IMR-90 (cell line): ENCODE results near the gene ACVR1B. TPM values are rescaled to one million over a fixed set of nuclear protein-coding genes. Genes with fewer than 3 reads are reported as not detected.

ENCODE experiments used
- ATAC-seq: fragments of 200-7000 bp; cut with Tn5 transposase; 2 replicates; pipeline ENCODE4 v1.9.1; 2020; ENCODE audit warnings: low read depth, mild to moderate bottlenecking, moderate library complexity
- BruUV-seq: library from RNA; stranded (reverse); fragments of 400-500 nt; replicated peaks from 2 replicates; lab custom pipeline; 2021; lab: Mats Ljungman, UMichigan
- CTCF ChIA-PET: fragments of 300-600 bp; formaldehyde crosslinking; extraction: SDS; loops from one replicate; lab custom pipeline; 2021; ENCODE audit warnings: antibody characterized with exemption; lab: Yijun Ruan, JAX
- POLR2A ChIA-PET: fragments of 300-600 bp; sonication (Branson Sonifier 250); formaldehyde crosslinking; loops from one replicate; lab custom pipeline; 2022; ENCODE audit warnings: antibody characterized with exemption; ENCODE audit not compliant: unreplicated experiment; lab: Charles Lee
- DNase-seq: peaks from one replicate; pipeline ENCODE4 v3.0.0; 2013
- H2AFZ ChIP-seq: replicated peaks from 2 replicates; pipeline ENCODE3; 2013; ENCODE audit warnings: low read length, mild to moderate bottlenecking; ENCODE audit not compliant: poor library complexity
- H2AK5ac ChIP-seq: 2 replicates; pipeline ENCODE4 v1.6.1; 2013; ENCODE audit warnings: low read depth, low read length, inconsistent platforms
- H2AK9ac ChIP-seq: replicated peaks from 2 replicates; pipeline ENCODE3; 2013; ENCODE audit warnings: mild to moderate bottlenecking, low read depth, low read length, moderate library complexity; ENCODE audit not compliant: poor library complexity
- H2BK120ac ChIP-seq: 2 replicates; pipeline ENCODE4 v1.6.1; 2013; ENCODE audit warnings: low read depth, low read length, inconsistent platforms
- H2BK15ac ChIP-seq: 3 replicates; pipeline ENCODE4 v1.6.1; 2013; ENCODE audit warnings: low read depth, low read length, inconsistent platforms
- H2BK20ac ChIP-seq: 2 replicates; pipeline ENCODE4 v1.6.1; 2013; ENCODE audit warnings: low read depth, mild to moderate bottlenecking, inconsistent platforms, low read length, moderate library complexity
- H2BK5ac ChIP-seq: 2 replicates; pipeline ENCODE4 v1.6.1; 2013; ENCODE audit warnings: mild to moderate bottlenecking, low read depth, low read length, inconsistent platforms; ENCODE audit not compliant: poor library complexity, severe bottlenecking
- H3K14ac ChIP-seq: replicated peaks from 2 replicates; pipeline ENCODE4 v1.6.1; 2013; ENCODE audit warnings: low read depth, low read length, inconsistent platforms
- H3K18ac ChIP-seq: 2 replicates; pipeline ENCODE4 v1.6.1; 2013; ENCODE audit warnings: low read depth, low read length, control low read depth
- H3K23ac ChIP-seq: 2 replicates; pipeline ENCODE4 v1.6.1; 2013; ENCODE audit warnings: low read depth, low read length, inconsistent platforms
- H3K27ac ChIP-seq: 2 replicates; pipeline ENCODE4 v1.5.1; 2013; ENCODE audit warnings: mild to moderate bottlenecking, control low read depth, low read length; ENCODE audit not compliant: insufficient read depth
- H3K27me3 ChIP-seq: 2 replicates; pipeline ENCODE4 v1.6.1; 2013; ENCODE audit warnings: low read length; ENCODE audit not compliant: control insufficient read depth, insufficient read depth
- H3K36me3 ChIP-seq: 2 replicates; pipeline ENCODE4 v1.6.1; 2013; ENCODE audit warnings: low read length, mixed read lengths; ENCODE audit not compliant: control insufficient read depth, insufficient read depth
- H3K4ac ChIP-seq: 2 replicates; pipeline ENCODE4 v1.6.1; 2013; ENCODE audit warnings: low read depth, low read length, inconsistent platforms
- H3K4me1 ChIP-seq: 2 replicates; pipeline ENCODE4 v1.6.1; 2013; ENCODE audit warnings: low read length, mixed read lengths; ENCODE audit not compliant: control insufficient read depth, insufficient read depth
- H3K4me2 ChIP-seq: 2 replicates; pipeline ENCODE4 v1.6.1; 2013; ENCODE audit warnings: low read depth, mild to moderate bottlenecking, control low read depth, low read length, moderate library complexity
- H3K4me3 ChIP-seq: 2 replicates; pipeline ENCODE4 v1.5.1; 2013; ENCODE audit warnings: low read depth, mild to moderate bottlenecking, control low read depth, low read length, moderate library complexity; ENCODE audit not compliant: insufficient read depth
- H3K56ac ChIP-seq: 2 replicates; pipeline ENCODE4 v1.6.1; 2013; ENCODE audit warnings: low read length, inconsistent platforms; ENCODE audit not compliant: insufficient read depth; ENCODE audit errors: extremely low read depth
- H3K79me1 ChIP-seq, 2 experiments: 2 replicates each; pipeline ENCODE4 v1.6.1; 2013; ENCODE audit warnings: low read length in 2 of 2, inconsistent platforms in 1 of 2, low read depth in 1 of 2
- H3K9ac ChIP-seq: 2 replicates; pipeline ENCODE4 v1.6.1; 2013; ENCODE audit warnings: low read depth, low read length, control low read depth
- H3K9me1 ChIP-seq: 2 replicates; pipeline ENCODE4 v1.6.1; 2013; ENCODE audit warnings: low read length, inconsistent platforms; ENCODE audit not compliant: insufficient read depth
- H3K9me3 ChIP-seq: 2 replicates; pipeline ENCODE4 v1.6.1; 2013; ENCODE audit warnings: low read length; ENCODE audit not compliant: control insufficient read depth, insufficient read depth
- H4K20me1 ChIP-seq: 2 replicates; pipeline ENCODE4 v1.6.1; 2013; ENCODE audit warnings: low read length, inconsistent platforms; ENCODE audit not compliant: insufficient read depth
- H4K5ac ChIP-seq: 2 replicates; pipeline ENCODE4 v1.6.1; 2013; ENCODE audit warnings: mild to moderate bottlenecking, low read depth, low read length, control low read depth
- H4K8ac ChIP-seq, 2 experiments: 2 replicates each; pipeline ENCODE4 v1.6.1; 2013; ENCODE audit warnings: low read depth in 2 of 2, low read length in 2 of 2, control low read depth in 1 of 2, inconsistent platforms in 1 of 2
- H4K91ac ChIP-seq: 2 replicates; pipeline ENCODE4 v1.6.1; 2013; ENCODE audit warnings: low read depth, low read length, inconsistent platforms; ENCODE audit not compliant: insufficient read depth
- BHLHE40 ChIP-seq: fragments of 150-350 bp; IDR thresholded peaks from 2 replicates; pipeline ENCODE4 v1.6.1; 2016; ENCODE audit warnings: mild to moderate bottlenecking, low read depth, low read length
- CEBPB ChIP-seq: IDR thresholded peaks from 2 replicates; pipeline ENCODE4 v1.6.1; 2012; ENCODE audit warnings: low read depth, low read length, improper control_type of control experiment
- CTCF ChIP-seq: conservative IDR thresholded peaks from 2 replicates; pipeline ENCODE4 v1.5.1; 2012; ENCODE audit warnings: mild to moderate bottlenecking, low read depth, low read length, improper control_type of control experiment
- FOS ChIP-seq: fragments of 150-350 bp; IDR thresholded peaks from 2 replicates; pipeline ENCODE4 v1.6.1; 2016; ENCODE audit warnings: low read depth, low read length
- MAFK ChIP-seq: IDR thresholded peaks from 2 replicates; pipeline ENCODE4 v1.6.1; 2012; ENCODE audit warnings: low read depth, low read length, improper control_type of control experiment
- MAZ ChIP-seq: IDR thresholded peaks from 2 replicates; pipeline ENCODE4 v1.6.1; 2012; ENCODE audit warnings: low read depth, mild to moderate bottlenecking, low read length, improper control_type of control experiment, moderate library complexity, borderline replicate concordance
- MXI1 ChIP-seq: IDR thresholded peaks from 2 replicates; pipeline ENCODE4 v1.6.1; 2012; ENCODE audit warnings: low read depth, mild to moderate bottlenecking, low read length, moderate library complexity, borderline replicate concordance
- NFE2L2 ChIP-seq: fragments of 150-350 bp; IDR thresholded peaks from 2 replicates; pipeline ENCODE4 v1.6.1; 2016; ENCODE audit warnings: low read depth, mild to moderate bottlenecking, low read length
- POLR2A ChIP-seq: IDR thresholded peaks from 2 replicates; pipeline ENCODE4 v1.6.1; 2012; ENCODE audit warnings: mild to moderate bottlenecking, low read depth, low read length
- RAD21 ChIP-seq: IDR thresholded peaks from 2 replicates; pipeline ENCODE4 v1.6.1; 2012; ENCODE audit warnings: low read length, improper control_type of control experiment
- RCOR1 ChIP-seq: IDR thresholded peaks from 2 replicates; pipeline ENCODE4 v1.6.1; 2012; ENCODE audit warnings: mild to moderate bottlenecking, low read length, improper control_type of control experiment; ENCODE audit not compliant: insufficient replicate concordance
- RFX5 ChIP-seq: IDR thresholded peaks from 2 replicates; pipeline ENCODE4 v1.8.0; 2012; ENCODE audit warnings: low read depth, mild to moderate bottlenecking, low read length, moderate library complexity
- SMC3 ChIP-seq: fragments of 150-350 bp; IDR thresholded peaks from 2 replicates; pipeline ENCODE4 v1.6.1; 2016; ENCODE audit warnings: low read depth, mild to moderate bottlenecking, antibody characterized with exemption, low read length, moderate library complexity
- WGBS, 2 experiments: methylation state at CpG; one replicate each; pipeline versions ENCODE4 v1.1.5 to v1.1.7; 2013; ENCODE audit warnings: missing lambda C conversion rate in 2 of 2; ENCODE audit not compliant: insufficient read length in 1 of 2; ENCODE audit errors: extremely low coverage in 2 of 2; 5-methylcytosine and 5-hydroxymethylcytosine counted together
- dilution Hi-C: fragments of 300-500 bp; cut with HindIII; formaldehyde crosslinking; loops from one replicate; pipeline ENCODE4 v1.14.3; 2018; ENCODE audit warnings: low sequenced_read_pairs; ENCODE audit not compliant: unreplicated experiment
- in situ Hi-C: fragments of 300-500 bp; cut with MboI; formaldehyde crosslinking; loops from 3 replicates; pipeline ENCODE4 v1.14.3; 2019; ENCODE audit warnings: low sequenced_read_pairs, inconsistent platforms, mixed read lengths
- intact Hi-C: fragments of 100-400 bp; cut with micrococcal nuclease; formaldehyde crosslinking; loops from 2 replicates; pipeline ENCODE4 v1.10.0; 2022
- polyA plus RNA-seq, 3 experiments: library from polyadenylated mRNA; depleted of rRNA; stranded (reverse); fragments of >200 nt; gene quantifications; 2 replicates each; pipeline ENCODE4 v1.2.3, GENCODE V29; 2012; ENCODE audit warnings: low replicate concordance in 1 of 3
- total RNA-seq: library from RNA; depleted of rRNA; stranded (reverse); fragments of >200 nt; gene quantifications from 2 replicates; pipeline ENCODE4 v1.2.3, GENCODE V29; 2012
- TF ChIP-seq, protein P1 (sequence below): fragments of 150-350 bp; IDR thresholded peaks from 2 replicates; pipeline ENCODE4 v1.6.1; 2016; ENCODE audit warnings: low read depth, mild to moderate bottlenecking, low read length, moderate library complexity, borderline replicate concordance

The ACVR1B gene
- total and polyA plus RNA-seq, 2 of the 4 experiments (the other 2 are of a cell fraction): 5.7 to 13.6 TPM

- peaks cover 35% of the 10 kb centered on the region for H3K9me1 ChIP-seq
- no TSS peak for BruUV-seq
- H3K9ac ChIP-seq: no peak overlapping the region
- H2BK5ac ChIP-seq: peak overlapping the region; percentile 84
- peak overlapping the region; percentile 47; the same call in 1 of the 2 replicates for H2BK20ac ChIP-seq
- peak overlapping the region; percentile 89 for H3K4me2 ChIP-seq
- WGBS, 2 experiments: no CpG with 5 or more reads among the region's 13 CpGs
- intact Hi-C loops (no loop called here), dilution Hi-C loops (loop anchor here (25.0 kb wide), 1 partner anchor 109 kb away; no protein-coding TSS in a partner anchor), in situ Hi-C loops (no loop called here)
- H3K4me3 ChIP-seq: peak overlapping the region; percentile 7; the same call in 1 of the 2 replicates
- H4K91ac ChIP-seq: peak overlapping the region; percentile 71; the same call in 1 of the 2 replicates
- peak overlapping the region; percentile 65; the same call in 1 of the 2 replicates for H3K23ac ChIP-seq
- peaks cover 8% of the 10 kb centered on the region for H3K36me3 ChIP-seq
- H4K20me1 ChIP-seq: peaks cover 15% of the 10 kb centered on the region
- peak overlapping the region; percentile 58 for H4K5ac ChIP-seq
- peaks cover 35% of the 10 kb centered on the region for H3K4me1 ChIP-seq
- no peaks in the 10 kb centered on the region for H3K27me3 ChIP-seq
- ChIA-PET POLR2A (no interaction called here), CTCF (interaction anchor here (0.6 to 2.6 kb wide), 8 partner anchors 9 to 77 kb away, joined by 3 to 16 read pairs (median 4); no protein-coding TSS in a partner anchor)
- H3K9me3 ChIP-seq: no peaks in the 10 kb centered on the region
- H4K8ac ChIP-seq: peak overlapping the region; percentile 6 to 78; a peak in 3 of 4 replicates
- H3K4ac ChIP-seq: peak overlapping the region; percentile 80
- peak overlapping the region; percentile 4; the same call in 1 of the 3 replicates for H2BK15ac ChIP-seq
- DNase-seq: peak; percentile 80
- peak overlapping the region; percentile 1; the same call in 1 of the 2 replicates for H3K56ac ChIP-seq
- peak overlapping the region; percentile 55 for H3K27ac ChIP-seq
- peaks cover 34 to 87% of the 10 kb centered on the region in 2 experiments for H3K79me1 ChIP-seq
- peak overlapping the region; percentile 15 for H2AFZ ChIP-seq
- peak overlapping the region; percentile 76 for H3K18ac ChIP-seq
- no peak overlapping the region for H2AK9ac ChIP-seq
- peak overlapping the region; percentile 70; the same call in 1 of the 2 replicates for H2BK120ac ChIP-seq
- H3K14ac ChIP-seq: peak overlapping the region; percentile 82
- peak; percentile 46 for ATAC-seq
- peak overlapping the region; percentile 27; the same call in 1 of the 2 replicates for H2AK5ac ChIP-seq
- TF ChIP-seq FOS: peak; percentile 31; the same call in 1 of the 2 replicates
- no peak for TF ChIP-seq CEBPB
- no peak for TF ChIP-seq RFX5
- no peak for TF ChIP-seq NFE2L2
- no peak for TF ChIP-seq BHLHE40
- TF ChIP-seq SMC3: peak; percentile 39
- TF ChIP-seq CTCF: peak; percentile 62
- peak; percentile 43 for TF ChIP-seq RAD21
- TF ChIP-seq MAZ: no peak
- TF ChIP-seq, protein P1, sequence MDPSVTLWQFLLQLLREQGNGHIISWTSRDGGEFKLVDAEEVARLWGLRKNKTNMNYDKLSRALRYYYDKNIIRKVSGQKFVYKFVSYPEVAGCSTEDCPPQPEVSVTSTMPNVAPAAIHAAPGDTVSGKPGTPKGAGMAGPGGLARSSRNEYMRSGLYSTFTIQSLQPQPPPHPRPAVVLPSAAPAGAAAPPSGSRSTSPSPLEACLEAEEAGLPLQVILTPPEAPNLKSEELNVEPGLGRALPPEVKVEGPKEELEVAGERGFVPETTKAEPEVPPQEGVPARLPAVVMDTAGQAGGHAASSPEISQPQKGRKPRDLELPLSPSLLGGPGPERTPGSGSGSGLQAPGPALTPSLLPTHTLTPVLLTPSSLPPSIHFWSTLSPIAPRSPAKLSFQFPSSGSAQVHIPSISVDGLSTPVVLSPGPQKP: no peak
- TF ChIP-seq MAFK: no peak
- no peak for TF ChIP-seq RCOR1
- TF ChIP-seq MXI1: no peak
- no peak for TF ChIP-seq POLR2A
Measured at GRCh38 chr12:51970904-51971646, 19.6 kb downstream of the ACVR1B start.
